ENCODE results near the gene DCTD. TPM values are rescaled to one million over a fixed set of nuclear protein-coding genes. Genes with fewer than 3 reads are reported as not detected.
"Not testable (repeated sequence)": the region's sequence is repeated elsewhere in the genome, so short reads cannot be mapped to it uniquely, and the experiment has no call there.

DCTD gene
- total and polyA plus RNA-seq, 7 donors, result 30.5 to 63.4 (median 47.3) TPM

DNA sequence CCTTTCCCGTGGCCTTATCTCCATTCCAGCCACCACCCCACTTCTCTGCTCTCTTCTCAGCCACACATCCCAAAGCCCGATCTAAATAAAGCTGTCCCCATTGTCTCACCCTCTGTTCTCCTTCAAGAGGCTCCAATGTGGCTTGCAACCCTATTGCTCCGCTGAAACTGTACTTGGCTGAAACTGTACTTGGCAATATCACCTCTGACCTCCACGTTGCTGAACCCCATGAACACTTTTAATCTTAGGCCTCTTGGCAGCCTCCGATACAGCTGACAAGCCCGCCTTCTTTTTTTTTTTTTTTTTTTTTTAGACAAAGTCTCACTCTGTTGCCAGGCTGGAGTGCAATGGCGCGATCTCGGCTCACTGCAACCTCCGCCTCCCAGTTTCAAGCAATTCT is 12.1 kb downstream of the DCTD start:
- Histone ChIP-seq H3K4me3 (no peak overlapping the region), H3K27me3 (ENCODE audit: insufficient read depth in 3 of 3, low read length in 2 of 3) (no peaks in the 10 kb centered on the region), H3K36me3 (ENCODE audit: insufficient read depth in 1 of 2, low read depth in 1 of 2) (peaks cover 0 to 65% of the 10 kb centered on the region in 2 donors), H3K4me1 (no peaks in the 10 kb centered on the region), H3K27ac (no peak overlapping the region), H3K9me3 (no peaks in the 10 kb centered on the region)
- 82 to 88% (median 84%) methylated on average over 10 of the region's 10 CpGs for WGBS, 3 donors
- no peak for DNase-seq
- intact Hi-C loops (cut with DNase I), result no loop called here
- TF ChIP-seq CTCF (IDR thresholded peaks at IDR 0.05), result no peak
- ATAC-seq, result no peak

GRCh38 chr4:182904211-182904761 is 12.9 kb downstream of the DCTD start:
- Histone ChIP-seq H3K4me1 (no peaks in the 10 kb centered on the region), H3K27ac (no peak overlapping the region), H3K4me3 (no peak overlapping the region), H3K9me3 (no peaks in the 10 kb centered on the region), H3K36me3 (ENCODE audit: insufficient read depth in 1 of 2, low read depth in 1 of 2) (peaks cover 0 to 65% of the 10 kb centered on the region in 2 donors), H3K27me3 (ENCODE audit: insufficient read depth in 3 of 3, low read length in 2 of 3) (no peaks in the 10 kb centered on the region)
- DNase-seq (no peak), ATAC-seq (no peak)
- intact Hi-C loops (cut with DNase I), result no loop called here
- no peak for TF ChIP-seq CTCF (IDR thresholded peaks at IDR 0.05)
- WGBS, 3 donors, result 85 to 89% (median 86%) methylated on average over 12 of the region's 12 CpGs

DNA sequence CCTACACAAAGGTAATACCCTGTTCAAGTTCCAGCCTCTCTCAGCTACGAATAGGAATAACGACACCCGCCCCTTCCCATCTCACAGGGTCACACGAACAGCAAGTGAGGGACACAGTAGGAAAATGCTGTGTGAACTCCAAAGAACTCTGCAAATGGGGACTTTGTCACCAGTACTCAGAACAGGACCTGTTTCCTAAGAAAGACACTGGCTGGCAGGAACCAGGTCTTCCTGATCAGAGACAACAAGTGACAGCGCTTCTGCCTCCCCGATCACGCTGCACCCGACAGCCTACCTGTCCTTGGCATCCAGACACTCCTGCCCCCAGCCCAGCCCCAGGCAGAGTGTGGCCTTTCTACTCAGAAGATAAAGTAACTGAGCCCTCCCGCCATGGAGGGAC is 14.2 kb downstream of the DCTD start:
- ATAC-seq (no peak), DNase-seq (no peak)
- H3K4me1 ChIP-seq, result no peaks in the 10 kb centered on the region
- intact Hi-C loops (cut with DNase I), result no loop called here
- 90 to 94% (median 91%) methylated on average over 9 of the region's 9 CpGs for WGBS, 3 donors
- TF ChIP-seq CTCF (IDR thresholded peaks at IDR 0.05), result no peak
- no peak overlapping the region for H3K4me3 ChIP-seq
- H3K36me3 ChIP-seq (ENCODE audit: insufficient read depth in 1 of 2, low read depth in 1 of 2), result peaks cover 0 to 76% of the 10 kb centered on the region in 2 donors
- H3K27ac ChIP-seq, result no peak overlapping the region
- no peaks in the 10 kb centered on the region for H3K27me3 ChIP-seq (ENCODE audit: insufficient read depth in 3 of 3, low read length in 2 of 3)
- no peaks in the 10 kb centered on the region for H3K9me3 ChIP-seq

DNA sequence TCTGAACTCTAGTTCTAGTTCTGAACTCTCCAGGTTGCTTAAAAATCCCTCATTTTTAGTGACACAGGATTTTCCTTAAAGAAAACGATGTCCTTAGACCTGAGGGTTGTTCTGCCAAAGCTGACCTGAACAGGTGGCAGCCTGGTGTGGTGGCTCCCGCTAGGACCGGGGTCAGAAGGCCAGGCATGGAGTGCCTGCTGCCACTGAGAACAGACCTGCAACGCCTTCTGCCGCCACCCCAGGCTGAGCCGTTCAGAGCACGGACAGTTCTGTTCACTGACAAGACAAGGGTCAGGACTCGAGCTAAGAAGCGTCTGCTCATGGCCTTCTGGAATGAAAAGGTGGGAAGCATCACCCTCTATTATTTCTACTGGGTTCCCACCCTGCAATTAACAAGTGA is 15.8 kb downstream of the DCTD start:
- H3K27me3 ChIP-seq (ENCODE audit: insufficient read depth in 3 of 3, low read length in 2 of 3), result no peaks in the 10 kb centered on the region
- DNase-seq (no peak), ATAC-seq (no peak)
- peaks cover 0 to 67% of the 10 kb centered on the region in 2 donors for H3K36me3 ChIP-seq (ENCODE audit: insufficient read depth in 1 of 2, low read depth in 1 of 2)
- intact Hi-C loops (cut with DNase I), result no loop called here
- no peaks in the 10 kb centered on the region for H3K4me1 ChIP-seq
- H3K9me3 ChIP-seq, result no peaks in the 10 kb centered on the region
- H3K27ac ChIP-seq, result no peak overlapping the region
- 83 to 94% (median 88%) methylated on average over 9 of the region's 9 CpGs for WGBS, 3 donors
- TF ChIP-seq CTCF (IDR thresholded peaks at IDR 0.05), result no peak
- no peak overlapping the region for H3K4me3 ChIP-seq

- ATAC-seq; H3K27ac ChIP-seq; H3K4me3 ChIP-seq; H3K27me3 ChIP-seq (ENCODE audit: insufficient read depth in 3 of 3, low read length in 2 of 3); intact Hi-C loops (cut with DNase I); H3K4me1 ChIP-seq; H3K9me3 ChIP-seq; DNase-seq: not testable (repeated sequence)
- WGBS, 3 donors, result 75 to 84% (median 78%) methylated on average over 2 of the region's 2 CpGs
- peaks cover 0 to 72% of the 10 kb centered on the region in 2 donors for H3K36me3 ChIP-seq (ENCODE audit: insufficient read depth in 1 of 2, low read depth in 1 of 2)
Measured at GRCh38 chr4:182900021-182900420, 17.2 kb downstream of the DCTD start.

Measured in psoas muscle (tissue), 8 donors.